Panc1 (cell line): Measurements from ENCODE around the gene USP15. TPM values are rescaled to one million over a fixed set of nuclear protein-coding genes. Genes with fewer than 3 reads are reported as not detected.

Source experiments
- ATAC-seq: fragments of 200-7000 bp; cut with Tn5 transposase; 2 replicates; pipeline ENCODE4 v1.9.1; 2020; ENCODE audit warnings: mild to moderate bottlenecking, moderate library complexity
- BruUV-seq: library from RNA; stranded (reverse); fragments of 400-500 nt; replicated peaks from 2 replicates; lab custom pipeline; 2021; lab: Mats Ljungman, UMichigan
- CTCF ChIA-PET: fragments of 300-600 bp; sonication (Branson Sonifier 250); formaldehyde crosslinking; loops from one replicate; lab custom pipeline; 2022; ENCODE audit warnings: antibody characterized with exemption; lab: Charles Lee
- POLR2A ChIA-PET: fragments of 300-600 bp; sonication (Branson Sonifier 250); formaldehyde crosslinking; loops from one replicate; lab custom pipeline; 2022; ENCODE audit warnings: antibody characterized with exemption; lab: Charles Lee
- DNase-seq: peaks from one replicate; pipeline ENCODE4 v3.0.0-alpha.2; 2010; ENCODE audit warnings: low read depth, low spot score
- H3K27ac ChIP-seq: 2 replicates; pipeline ENCODE4 v1.5.1; 2011; ENCODE audit warnings: mild to moderate bottlenecking, low read length, inconsistent platforms
- H3K27me3 ChIP-seq: fragments of 200-500 bp; sonication (Bioruptor generic); 2 replicates; pipeline ENCODE4 v1.6.0; 2014; ENCODE audit warnings: low read length, inconsistent platforms; ENCODE audit not compliant: control insufficient read depth, insufficient read depth
- H3K36me3 ChIP-seq: fragments of 200-500 bp; sonication (Bioruptor generic); 2 replicates; pipeline ENCODE4 v1.5.1; 2014; ENCODE audit warnings: inconsistent platforms, mild to moderate bottlenecking, low read length, moderate library complexity; ENCODE audit not compliant: control insufficient read depth, insufficient read depth
- H3K4me1 ChIP-seq: 2 replicates; pipeline ENCODE4 v1.5.1; 2011; ENCODE audit warnings: inconsistent platforms, mild to moderate bottlenecking, low read length, moderate library complexity; ENCODE audit not compliant: control insufficient read depth, insufficient read depth
- H3K4me3 ChIP-seq, 2 experiments: 2 replicates each; pipeline ENCODE4 v1.5.1; 2011 to 2012; ENCODE audit warnings: low read depth in 2 of 2, low read length in 2 of 2, mild to moderate bottlenecking in 2 of 2, inconsistent platforms in 1 of 2, moderate library complexity in 1 of 2
- H3K9me3 ChIP-seq: fragments of 200-500 bp; sonication (Bioruptor generic); 2 replicates; pipeline ENCODE4 v1.5.1; 2014; ENCODE audit warnings: low read depth, mild to moderate bottlenecking, inconsistent platforms, low read length, moderate library complexity; ENCODE audit not compliant: control insufficient read depth, insufficient read depth
- CTCF ChIP-seq: fragments of 450-650 bp; IDR thresholded peaks from 2 replicates; pipeline ENCODE4 v1.5.1; 2017; ENCODE audit warnings: mild to moderate bottlenecking
- POLR2AphosphoS5 ChIP-seq: IDR thresholded peaks from 2 replicates; pipeline ENCODE4 v1.6.1; 2012; ENCODE audit warnings: mild to moderate bottlenecking, low read depth, low read length, moderate library complexity
- REST ChIP-seq, 2 experiments: IDR thresholded peaks; 2 replicates each; pipeline ENCODE4 v1.6.1; 2011 to 2012; ENCODE audit warnings: low read depth in 2 of 2, control low read depth in 1 of 2, low read length in 1 of 2, mild to moderate bottlenecking in 1 of 2, moderate library complexity in 1 of 2; ENCODE audit not compliant: insufficient read depth in 1 of 2
- SIN3A ChIP-seq: IDR thresholded peaks from 2 replicates; pipeline ENCODE4 v1.6.1; 2012; ENCODE audit warnings: low read depth, mild to moderate bottlenecking, low read length, moderate library complexity, borderline replicate concordance; ENCODE audit not compliant: insufficient read depth
- TCF7L2 ChIP-seq: IDR thresholded peaks from 2 replicates; pipeline ENCODE4 v1.6.1; 2011; ENCODE audit warnings: mild to moderate bottlenecking, low read depth, low read length, inconsistent platforms
- in situ Hi-C: cut with HindIII; loops from 2 replicates; pipeline ENCODE4 v1.10.0; 2016; ENCODE audit warnings: low sequenced_read_pairs, low pct_unique_long_range_greater_than_20kb
- intact Hi-C: fragments of 100-400 bp; cut with micrococcal nuclease; formaldehyde crosslinking; loops from one replicate; pipeline ENCODE4 v1.10.0; 2022; ENCODE audit not compliant: unreplicated experiment
- total RNA-seq: library from RNA; stranded (reverse); gene quantifications from one replicate; pipeline ENCODE4 v1.2.1, GENCODE V29; 2021; ENCODE audit not compliant: unreplicated experiment

The USP15 gene
- total RNA-seq, 1 experiment from 2014 or later, result 35.4 TPM

GRCh38 chr12:62249419-62249818 is 10.8 kb upstream of the USP15 start:
- intact Hi-C loops, result no loop called here
- H3K9me3 ChIP-seq, result no peaks in the 10 kb centered on the region
- H3K4me3 ChIP-seq, result no peak overlapping the region
- H3K4me1 ChIP-seq, result no peaks in the 10 kb centered on the region
- no peak for DNase-seq
- CTCF ChIA-PET, result no interaction called here
- no peaks in the 10 kb centered on the region for H3K27me3 ChIP-seq
- H3K36me3 ChIP-seq, result no peaks in the 10 kb centered on the region
- TF ChIP-seq SIN3A (no peak), CTCF (no peak), TCF7L2 (no peak), POLR2AphosphoS5 (no peak)
- no TSS peak for BruUV-seq
- H3K27ac ChIP-seq, result no peak overlapping the region
- no peak for ATAC-seq
- POLR2A ChIA-PET, result interaction anchor here (0.5 kb wide), 1 partner anchor 24 kb away, joined by 3 read pairs; no protein-coding TSS in a partner anchor
- in situ Hi-C loops, result no loop called here

- intact Hi-C loops (no loop called here), in situ Hi-C loops (no loop called here)
- TF ChIP-seq REST (IDR thresholded peaks at IDR 0.05; ENCODE audit: insufficient read depth in 1 of 2, low read depth in 2 of 2, low read length in 1 of 2), result no peak
- no peak for TF ChIP-seq TCF7L2
- TF ChIP-seq CTCF, result no peak
- TF ChIP-seq SIN3A, result no peak
- TF ChIP-seq POLR2AphosphoS5, result no peak
- Histone ChIP-seq H3K27me3 (no peaks in the 10 kb centered on the region), H3K36me3 (no peaks in the 10 kb centered on the region), H3K27ac (no peak overlapping the region), H3K4me3 (no peak overlapping the region), H3K9me3 (no peaks in the 10 kb centered on the region), H3K4me1 (no peaks in the 10 kb centered on the region)
- POLR2A ChIA-PET, result no interaction called here
- no TSS peak for BruUV-seq
- DNase-seq (no peak), ATAC-seq (no peak)
- CTCF ChIA-PET, result no interaction called here
Observed at GRCh38 chr12:62250671-62251608, 9.3 kb upstream of the USP15 start.
